GM18526 (cell line): ENCODE data around the gene MYO1E.

Source experiments
- POLR2A ChIP-seq: IDR thresholded peaks from 3 replicates; pipeline ENCODE4 v1.6.1; 2011; ENCODE audit not compliant: insufficient read length; ENCODE audit errors: extremely low read depth

Gene MYO1E

GRCh38 chr15:59366333-59367021, 6.2 kb downstream of the MYO1E start:
- TF ChIP-seq POLR2A = no peak

- TF ChIP-seq POLR2A = no peak
Measured at GRCh38 chr15:59364248-59364647, 8.4 kb downstream of the MYO1E start.

- no peak for TF ChIP-seq POLR2A
Measured at GRCh38 chr15:59362331-59362730, 10.3 kb downstream of the MYO1E start.

- no peak for TF ChIP-seq POLR2A
Measured at GRCh38 chr15:59360896-59361295, 11.8 kb downstream of the MYO1E start.

GRCh38 chr15:59360305-59360704, 12.4 kb downstream of the MYO1E start:
- TF ChIP-seq POLR2A = no peak

GRCh38 chr15:59355730-59356129, 16.9 kb downstream of the MYO1E start:
- no peak for TF ChIP-seq POLR2A

- TF ChIP-seq POLR2A = no peak
Measured at GRCh38 chr15:59354417-59355031, 18.1 kb downstream of the MYO1E start.

DNA sequence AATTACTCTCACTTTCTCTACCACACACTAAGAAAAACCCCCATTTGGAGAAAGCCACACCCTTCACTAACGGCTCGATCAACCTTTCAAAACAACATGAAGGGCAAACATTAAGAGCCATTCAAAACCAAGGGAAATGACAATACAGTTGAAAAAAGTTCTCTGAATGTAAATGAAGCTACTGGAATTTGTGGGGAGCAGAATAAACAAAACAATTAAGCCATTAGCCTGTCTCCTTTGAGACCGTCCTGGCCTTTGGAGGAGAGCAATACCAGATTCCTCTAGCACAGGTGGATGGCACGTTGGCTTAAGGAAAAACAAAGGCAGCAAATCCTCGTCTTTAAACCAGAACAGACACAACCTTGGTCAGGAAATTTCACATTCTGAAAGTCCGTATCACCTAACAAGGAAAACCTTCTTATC, 18.7 kb downstream of the MYO1E start:
- no peak for TF ChIP-seq POLR2A

- TF ChIP-seq POLR2A = no peak
Measured at GRCh38 chr15:59352683-59353082, 20.0 kb downstream of the MYO1E start.

GRCh38 chr15:59352189-59352588, 20.5 kb downstream of the MYO1E start:
- TF ChIP-seq POLR2A = no peak

DNA sequence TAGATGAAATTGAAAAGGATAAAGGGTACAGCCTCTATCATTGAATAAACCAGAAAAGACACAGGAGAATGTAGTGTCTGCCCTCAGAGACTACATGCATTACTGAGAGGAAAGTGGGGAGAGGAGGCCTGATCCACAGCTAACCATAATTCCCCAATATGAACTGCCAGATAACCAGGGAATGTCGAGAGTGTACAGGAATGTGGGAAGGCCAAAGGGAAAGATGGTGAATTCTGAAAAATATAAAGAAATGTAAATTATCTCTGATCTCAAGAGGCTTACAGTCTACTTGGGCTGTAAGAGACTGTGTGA, 22.3 kb downstream of the MYO1E start:
- TF ChIP-seq POLR2A = no peak

- no peak for TF ChIP-seq POLR2A
Measured at GRCh38 chr15:59349680-59350420, 22.8 kb downstream of the MYO1E start.

GRCh38 chr15:59347915-59348314, 24.8 kb downstream of the MYO1E start:
- no peak for TF ChIP-seq POLR2A

GRCh38 chr15:59346951-59347350, 25.7 kb downstream of the MYO1E start:
- no peak for TF ChIP-seq POLR2A

DNA sequence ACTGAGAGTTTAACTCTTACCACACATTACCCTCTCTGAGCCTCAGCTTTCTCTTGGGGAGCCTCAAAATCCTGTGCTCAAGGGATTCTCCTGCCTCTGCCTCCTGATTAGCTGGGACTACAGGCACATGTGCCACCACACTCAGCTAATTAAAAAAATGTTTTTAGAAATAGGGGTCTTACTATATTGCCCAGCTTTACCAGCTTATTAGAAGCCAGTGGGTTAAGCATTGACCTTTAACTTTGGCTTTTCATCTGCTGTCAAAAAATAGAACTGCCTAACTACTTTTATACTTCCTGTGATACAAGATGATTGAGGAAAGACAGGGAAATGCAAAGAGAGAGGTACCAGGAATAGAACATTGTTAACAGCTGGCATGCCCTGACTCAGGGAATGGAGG, 27.3 kb downstream of the MYO1E start:
- TF ChIP-seq POLR2A = no peak

DNA sequence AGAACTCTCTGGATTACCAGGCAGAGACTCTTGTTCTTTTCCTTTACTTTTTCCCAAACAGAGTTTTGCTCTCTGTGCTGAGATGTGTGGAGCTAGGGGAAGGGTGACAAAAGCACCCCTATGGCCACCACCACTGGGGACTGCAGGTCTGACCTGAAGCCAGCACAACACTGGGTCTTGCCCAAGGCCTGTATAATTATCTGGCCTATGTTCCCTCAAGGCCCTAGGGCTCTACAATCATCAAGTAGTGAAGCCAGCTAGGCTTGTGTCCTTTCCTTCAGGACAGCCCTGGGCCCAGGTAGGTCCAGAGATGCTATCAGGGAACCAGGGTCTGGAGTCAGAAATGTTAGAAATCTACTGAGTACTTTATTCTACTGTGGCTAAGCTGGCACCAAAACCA, 28.4 kb downstream of the MYO1E start:
- no peak for TF ChIP-seq POLR2A

DNA sequence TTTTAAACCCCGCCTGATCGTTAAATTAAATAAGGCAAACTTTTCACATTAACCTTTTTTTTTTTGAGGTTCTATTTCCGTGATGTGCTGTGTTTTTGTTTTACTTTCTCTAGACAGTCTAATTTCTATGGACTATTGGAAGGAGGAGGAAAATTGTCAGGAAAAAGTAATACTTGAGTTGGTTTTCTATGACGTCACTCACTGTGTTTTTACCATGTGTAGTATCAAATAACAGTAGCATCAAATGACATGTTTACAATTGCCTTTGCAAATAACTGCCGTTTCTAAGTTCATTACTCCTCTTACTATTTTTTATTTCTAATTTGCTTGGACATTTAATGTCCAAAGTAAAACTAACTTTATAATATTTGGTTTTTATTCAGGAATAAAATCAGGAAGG, 32.3 kb downstream of the MYO1E start:
- TF ChIP-seq POLR2A = no peak

DNA sequence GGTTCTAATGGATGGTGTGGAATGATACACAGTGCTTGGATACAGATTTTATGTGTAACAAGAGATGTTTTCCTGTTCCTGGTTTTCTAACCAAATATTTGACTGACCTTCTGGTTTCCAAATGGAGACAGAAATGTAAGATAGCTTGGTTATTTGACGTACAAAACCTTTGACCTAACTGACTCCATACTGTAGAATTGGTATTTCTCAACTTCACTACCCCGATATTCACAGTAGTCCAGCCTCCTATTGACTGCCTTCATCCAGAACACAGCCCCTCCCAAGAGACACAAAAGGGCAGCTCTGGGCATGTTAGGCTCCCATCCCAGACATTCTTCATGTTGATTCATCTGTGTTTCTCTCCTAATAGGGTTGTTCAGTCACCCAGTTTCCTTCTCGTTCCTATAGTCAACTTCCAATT, 33.4 kb downstream of the MYO1E start:
- no peak for TF ChIP-seq POLR2A
